ENCODE data around the gene ARMC8.

ARMC8 gene

GRCh38 chr3:138245026-138245425 lies 57.9 kb downstream of the ARMC8 start:
- Histone ChIP-seq H3K4me1 (ENCODE audit: control insufficient read depth, insufficient read depth, low read length) (no peaks in the 10 kb centered on the region), H3K27ac (ENCODE audit: low read depth, low read length) (no peak overlapping the region), H3K27me3 (ENCODE audit: control insufficient read depth, insufficient read depth, low read length) (no peaks in the 10 kb centered on the region), H3K9ac (ENCODE audit: low read depth, low read length) (no peak overlapping the region), H3K9me3 (ENCODE audit: control insufficient read depth, insufficient read depth, low read length) (no peaks in the 10 kb centered on the region), H3K4me3 (ENCODE audit: low read depth, low read length) (no peak overlapping the region), H3K36me3 (ENCODE audit: control insufficient read depth, insufficient read depth, low read length) (peaks cover 79% of the 10 kb centered on the region)

- no peak overlapping the region for H3K4me3 ChIP-seq (ENCODE audit: low read depth, low read length)
- no peak overlapping the region for H3K27ac ChIP-seq (ENCODE audit: low read depth, low read length)
- H3K36me3 ChIP-seq (ENCODE audit: control insufficient read depth, insufficient read depth, low read length): peaks cover 43% of the 10 kb centered on the region
- no peaks in the 10 kb centered on the region for H3K27me3 ChIP-seq (ENCODE audit: control insufficient read depth, insufficient read depth, low read length)
- H3K4me1 ChIP-seq (ENCODE audit: control insufficient read depth, insufficient read depth, low read length): no peaks in the 10 kb centered on the region
- no peaks in the 10 kb centered on the region for H3K9me3 ChIP-seq (ENCODE audit: control insufficient read depth, insufficient read depth, low read length)
- H3K9ac ChIP-seq (ENCODE audit: low read depth, low read length): no peak overlapping the region
Observed at GRCh38 chr3:138249636-138250035, 62.5 kb downstream of the ARMC8 start.

GRCh38 chr3:138253609-138254008 lies 66.5 kb downstream of the ARMC8 start:
- Histone ChIP-seq H3K4me1 (ENCODE audit: control insufficient read depth, insufficient read depth, low read length) (no peaks in the 10 kb centered on the region), H3K27me3 (ENCODE audit: control insufficient read depth, insufficient read depth, low read length) (no peaks in the 10 kb centered on the region), H3K36me3 (ENCODE audit: control insufficient read depth, insufficient read depth, low read length) (peaks cover 10% of the 10 kb centered on the region; the same call in 1 of the 2 replicates), H3K4me3 (ENCODE audit: low read depth, low read length) (no peak overlapping the region), H3K9me3 (ENCODE audit: control insufficient read depth, insufficient read depth, low read length) (no peaks in the 10 kb centered on the region), H3K27ac (ENCODE audit: low read depth, low read length) (no peak overlapping the region), H3K9ac (ENCODE audit: low read depth, low read length) (no peak overlapping the region)

GRCh38 chr3:138254216-138254615 lies 67.1 kb downstream of the ARMC8 start:
- Histone ChIP-seq H3K9me3 (ENCODE audit: control insufficient read depth, insufficient read depth, low read length) (no peaks in the 10 kb centered on the region), H3K36me3 (ENCODE audit: control insufficient read depth, insufficient read depth, low read length) (peaks cover 4% of the 10 kb centered on the region; the same call in 1 of the 2 replicates), H3K27ac (ENCODE audit: low read depth, low read length) (no peak overlapping the region), H3K4me1 (ENCODE audit: control insufficient read depth, insufficient read depth, low read length) (no peaks in the 10 kb centered on the region), H3K27me3 (ENCODE audit: control insufficient read depth, insufficient read depth, low read length) (no peaks in the 10 kb centered on the region), H3K9ac (ENCODE audit: low read depth, low read length) (no peak overlapping the region), H3K4me3 (ENCODE audit: low read depth, low read length) (no peak overlapping the region)

GRCh38 chr3:138256022-138256421 lies 68.9 kb downstream of the ARMC8 start:
- Histone ChIP-seq H3K4me1 (ENCODE audit: control insufficient read depth, insufficient read depth, low read length) (no peaks in the 10 kb centered on the region), H3K27ac (ENCODE audit: low read depth, low read length) (no peak overlapping the region), H3K4me3 (ENCODE audit: low read depth, low read length) (no peak overlapping the region), H3K9ac (ENCODE audit: low read depth, low read length) (no peak overlapping the region), H3K36me3 (ENCODE audit: control insufficient read depth, insufficient read depth, low read length) (peaks cover 3% of the 10 kb centered on the region; the same call in 1 of the 2 replicates), H3K9me3 (ENCODE audit: control insufficient read depth, insufficient read depth, low read length) (no peaks in the 10 kb centered on the region), H3K27me3 (ENCODE audit: control insufficient read depth, insufficient read depth, low read length) (no peaks in the 10 kb centered on the region)

- Histone ChIP-seq H3K9ac (ENCODE audit: low read depth, low read length) (no peak overlapping the region), H3K36me3 (ENCODE audit: control insufficient read depth, insufficient read depth, low read length) (no peaks in the 10 kb centered on the region), H3K9me3 (ENCODE audit: control insufficient read depth, insufficient read depth, low read length) (no peaks in the 10 kb centered on the region), H3K27ac (ENCODE audit: low read depth, low read length) (no peak overlapping the region), H3K4me3 (ENCODE audit: low read depth, low read length) (no peak overlapping the region), H3K27me3 (ENCODE audit: control insufficient read depth, insufficient read depth, low read length) (no peaks in the 10 kb centered on the region), H3K4me1 (ENCODE audit: control insufficient read depth, insufficient read depth, low read length) (no peaks in the 10 kb centered on the region)
Observed at GRCh38 chr3:138257986-138258385, 70.9 kb downstream of the ARMC8 start.

GRCh38 chr3:138259126-138259525 lies 72.0 kb downstream of the ARMC8 start:
- H3K4me3 ChIP-seq (ENCODE audit: low read depth, low read length): no peak overlapping the region
- no peaks in the 10 kb centered on the region for H3K36me3 ChIP-seq (ENCODE audit: control insufficient read depth, insufficient read depth, low read length)
- H3K27me3 ChIP-seq (ENCODE audit: control insufficient read depth, insufficient read depth, low read length): no peaks in the 10 kb centered on the region
- no peak overlapping the region for H3K27ac ChIP-seq (ENCODE audit: low read depth, low read length)
- H3K4me1 ChIP-seq (ENCODE audit: control insufficient read depth, insufficient read depth, low read length): no peaks in the 10 kb centered on the region
- H3K9ac ChIP-seq (ENCODE audit: low read depth, low read length): no peak overlapping the region
- no peaks in the 10 kb centered on the region for H3K9me3 ChIP-seq (ENCODE audit: control insufficient read depth, insufficient read depth, low read length)

GRCh38 chr3:138260611-138261010 lies 73.5 kb downstream of the ARMC8 start:
- Histone ChIP-seq H3K9ac (ENCODE audit: low read depth, low read length) (no peak overlapping the region), H3K27ac (ENCODE audit: low read depth, low read length) (no peak overlapping the region), H3K36me3 (ENCODE audit: control insufficient read depth, insufficient read depth, low read length) (no peaks in the 10 kb centered on the region; the same call in 1 of the 2 replicates), H3K9me3 (ENCODE audit: control insufficient read depth, insufficient read depth, low read length) (no peaks in the 10 kb centered on the region), H3K4me3 (ENCODE audit: low read depth, low read length) (no peak overlapping the region), H3K4me1 (ENCODE audit: control insufficient read depth, insufficient read depth, low read length) (no peaks in the 10 kb centered on the region), H3K27me3 (ENCODE audit: control insufficient read depth, insufficient read depth, low read length) (no peaks in the 10 kb centered on the region)

GRCh38 chr3:138263104-138263503 lies 76.0 kb downstream of the ARMC8 start:
- no peaks in the 10 kb centered on the region for H3K9me3 ChIP-seq (ENCODE audit: control insufficient read depth, insufficient read depth, low read length)
- H3K27me3 ChIP-seq (ENCODE audit: control insufficient read depth, insufficient read depth, low read length): no peaks in the 10 kb centered on the region
- H3K9ac ChIP-seq (ENCODE audit: low read depth, low read length): no peak overlapping the region
- H3K36me3 ChIP-seq (ENCODE audit: control insufficient read depth, insufficient read depth, low read length): peaks cover 11% of the 10 kb centered on the region
- no peaks in the 10 kb centered on the region for H3K4me1 ChIP-seq (ENCODE audit: control insufficient read depth, insufficient read depth, low read length)
- H3K4me3 ChIP-seq (ENCODE audit: low read depth, low read length): no peak overlapping the region
- H3K27ac ChIP-seq (ENCODE audit: low read depth, low read length): no peak overlapping the region

GRCh38 chr3:138265745-138266144 lies 78.6 kb downstream of the ARMC8 start:
- no peaks in the 10 kb centered on the region for H3K4me1 ChIP-seq (ENCODE audit: control insufficient read depth, insufficient read depth, low read length)
- no peak overlapping the region for H3K27ac ChIP-seq (ENCODE audit: low read depth, low read length)
- H3K4me3 ChIP-seq (ENCODE audit: low read depth, low read length): no peak overlapping the region
- no peaks in the 10 kb centered on the region for H3K27me3 ChIP-seq (ENCODE audit: control insufficient read depth, insufficient read depth, low read length)
- H3K9me3 ChIP-seq (ENCODE audit: control insufficient read depth, insufficient read depth, low read length): no peaks in the 10 kb centered on the region
- peaks cover 24% of the 10 kb centered on the region for H3K36me3 ChIP-seq (ENCODE audit: control insufficient read depth, insufficient read depth, low read length)
- H3K9ac ChIP-seq (ENCODE audit: low read depth, low read length): no peak overlapping the region

- H3K27ac ChIP-seq (ENCODE audit: low read depth, low read length): no peak overlapping the region
- H3K4me1 ChIP-seq (ENCODE audit: control insufficient read depth, insufficient read depth, low read length): no peaks in the 10 kb centered on the region
- H3K9ac ChIP-seq (ENCODE audit: low read depth, low read length): no peak overlapping the region
- no peak overlapping the region for H3K4me3 ChIP-seq (ENCODE audit: low read depth, low read length)
- H3K27me3 ChIP-seq (ENCODE audit: control insufficient read depth, insufficient read depth, low read length): no peaks in the 10 kb centered on the region
- peaks cover 35% of the 10 kb centered on the region for H3K36me3 ChIP-seq (ENCODE audit: control insufficient read depth, insufficient read depth, low read length)
- H3K9me3 ChIP-seq (ENCODE audit: control insufficient read depth, insufficient read depth, low read length): no peaks in the 10 kb centered on the region
Observed at GRCh38 chr3:138267083-138267482, 80.0 kb downstream of the ARMC8 start.

- H3K27ac ChIP-seq (ENCODE audit: low read depth, low read length): no peak overlapping the region
- H3K4me1 ChIP-seq (ENCODE audit: control insufficient read depth, insufficient read depth, low read length): no peaks in the 10 kb centered on the region
- no peaks in the 10 kb centered on the region for H3K27me3 ChIP-seq (ENCODE audit: control insufficient read depth, insufficient read depth, low read length)
- no peaks in the 10 kb centered on the region for H3K9me3 ChIP-seq (ENCODE audit: control insufficient read depth, insufficient read depth, low read length)
- H3K4me3 ChIP-seq (ENCODE audit: low read depth, low read length): no peak overlapping the region
- peaks cover 65% of the 10 kb centered on the region for H3K36me3 ChIP-seq (ENCODE audit: control insufficient read depth, insufficient read depth, low read length)
- H3K9ac ChIP-seq (ENCODE audit: low read depth, low read length): no peak overlapping the region
Observed at GRCh38 chr3:138270245-138270644, 83.1 kb downstream of the ARMC8 start.

Data from HUES48 (cell line).